HFFc6 (cell line): Measurements from ENCODE around the gene RRAD. TPM values are rescaled to one million over a fixed set of nuclear protein-coding genes. Genes with fewer than 3 reads are reported as not detected.
"Not testable (repeated sequence)": the region's sequence is repeated elsewhere in the genome, so short reads cannot be mapped to it uniquely, and the experiment has no call there.

Source experiments
- DNase-seq: peaks from one replicate; pipeline ENCODE4 v3.0.0-alpha.2; 2018
- H3K27ac Mint-ChIP-seq: 2 replicates; pipeline ENCODE4 v1.8.0; 2020; ENCODE audit warnings: mild to moderate bottlenecking, mixed read lengths
- H3K27me3 Mint-ChIP-seq: 2 replicates; pipeline ENCODE4 v1.8.0; 2021; ENCODE audit warnings: mild to moderate bottlenecking, moderate library complexity, mixed read lengths; ENCODE audit not compliant: insufficient read depth
- H3K36me3 Mint-ChIP-seq: 2 replicates; pipeline ENCODE4 v1.8.0; 2021; ENCODE audit warnings: low read depth, mixed read lengths
- H3K4me1 Mint-ChIP-seq: 2 replicates; pipeline ENCODE4 v1.8.0; 2020; ENCODE audit warnings: low read depth, mixed read lengths
- H3K4me3 Mint-ChIP-seq: 2 replicates; pipeline ENCODE4 v1.8.0; 2020; ENCODE audit warnings: mild to moderate bottlenecking, moderate library complexity, mixed read lengths
- H3K9me3 Mint-ChIP-seq: 2 replicates; pipeline ENCODE4 v1.8.0; 2020; ENCODE audit warnings: mild to moderate bottlenecking, mixed read lengths
- long read RNA-seq: library from polyadenylated mRNA; unstranded; transcript quantifications from one replicate; pipeline ENCODE4 v2.0.0, GENCODE V29; 2019
- total RNA-seq, 6 experiments: library from RNA; stranded (reverse); fragmentation: NEBNext Ultra II Directional; extraction: Animal tissue kit (Norgen Biotek cat#: 25700); gene quantifications; 2 replicates in 1 of 6; 3 replicates in 5 of 6; pipeline ENCODE4 v1.2.3, GENCODE V29; 2021
- TF ChIP-seq, protein P1 (sequence below): fragments of 200-600 bp; sonication (generic); IDR thresholded peaks from 2 replicates; pipeline ENCODE4 v1.5.0; 2021; ENCODE audit warnings: antibody characterized with exemption, mild to moderate bottlenecking

RRAD gene
- 1 to 10 TPM in 4 of 6 experiments, under 1 TPM in 2; 0.52 to 2.0 (median 1.5) TPM for total RNA-seq
- long read RNA-seq: 0 reads

- Mint-ChIP-seq H3K27ac (peak within 1 kb of the TSS; percentile 99), H3K4me1 (peaks cover 49% of the 10 kb centered on the region), H3K9me3 (no peaks in the 10 kb centered on the region), H3K4me3 (peak within 1 kb of the TSS; percentile 82), H3K36me3 (no peaks in the 10 kb centered on the region), H3K27me3 (peaks cover 3% of the 10 kb centered on the region; the same call in 1 of the 2 replicates)
- TF ChIP-seq, protein P1, sequence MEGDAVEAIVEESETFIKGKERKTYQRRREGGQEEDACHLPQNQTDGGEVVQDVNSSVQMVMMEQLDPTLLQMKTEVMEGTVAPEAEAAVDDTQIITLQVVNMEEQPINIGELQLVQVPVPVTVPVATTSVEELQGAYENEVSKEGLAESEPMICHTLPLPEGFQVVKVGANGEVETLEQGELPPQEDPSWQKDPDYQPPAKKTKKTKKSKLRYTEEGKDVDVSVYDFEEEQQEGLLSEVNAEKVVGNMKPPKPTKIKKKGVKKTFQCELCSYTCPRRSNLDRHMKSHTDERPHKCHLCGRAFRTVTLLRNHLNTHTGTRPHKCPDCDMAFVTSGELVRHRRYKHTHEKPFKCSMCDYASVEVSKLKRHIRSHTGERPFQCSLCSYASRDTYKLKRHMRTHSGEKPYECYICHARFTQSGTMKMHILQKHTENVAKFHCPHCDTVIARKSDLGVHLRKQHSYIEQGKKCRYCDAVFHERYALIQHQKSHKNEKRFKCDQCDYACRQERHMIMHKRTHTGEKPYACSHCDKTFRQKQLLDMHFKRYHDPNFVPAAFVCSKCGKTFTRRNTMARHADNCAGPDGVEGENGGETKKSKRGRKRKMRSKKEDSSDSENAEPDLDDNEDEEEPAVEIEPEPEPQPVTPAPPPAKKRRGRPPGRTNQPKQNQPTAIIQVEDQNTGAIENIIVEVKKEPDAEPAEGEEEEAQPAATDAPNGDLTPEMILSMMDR: no peak
- DNase-seq: no peak
Measured at GRCh38 chr16:66925322-66925840, at the start of gene RRAD. Gene RRAD, minus strand, starts transcription at chr16:66925535. Its CDS starts 356 bp downstream, at chr16:66925179.

GRCh38 chr16:66974932-66975246, 49.6 kb upstream of the RRAD start:
- not testable (repeated sequence) for H3K27me3 Mint-ChIP-seq, H3K27ac Mint-ChIP-seq, H3K4me3 Mint-ChIP-seq, H3K36me3 Mint-ChIP-seq, H3K9me3 Mint-ChIP-seq, DNase-seq
- peaks cover 20% of the 10 kb centered on the region for H3K4me1 Mint-ChIP-seq

GRCh38 chr16:66974156-66974931, 49.0 kb upstream of the RRAD start:
- not testable (repeated sequence) for H3K27me3 Mint-ChIP-seq, H3K27ac Mint-ChIP-seq, H3K4me3 Mint-ChIP-seq, DNase-seq, H3K36me3 Mint-ChIP-seq, H3K9me3 Mint-ChIP-seq
- peaks cover 20% of the 10 kb centered on the region for H3K4me1 Mint-ChIP-seq

DNA sequence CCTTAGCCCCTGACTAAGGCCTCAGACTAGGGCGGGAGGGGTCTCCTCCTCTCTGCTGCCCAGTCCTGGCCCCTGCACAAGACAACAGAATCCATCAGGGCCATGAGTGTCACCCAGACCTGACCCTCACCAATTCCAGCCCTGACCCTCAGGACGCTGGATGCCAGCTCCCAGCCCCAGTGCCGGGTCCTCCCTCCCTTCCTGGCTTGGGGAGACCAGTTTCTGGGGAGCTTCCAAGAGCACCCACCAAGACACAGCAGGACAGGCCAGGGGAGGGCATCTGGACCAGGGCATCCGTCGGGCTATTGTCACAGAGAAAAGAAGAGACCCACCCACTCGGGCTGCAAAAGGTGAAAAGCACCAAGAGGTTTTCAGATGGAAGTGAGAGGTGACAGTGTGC, 48.4 kb upstream of the RRAD start:
- H3K27me3 Mint-ChIP-seq: peaks cover 3% of the 10 kb centered on the region; the same call in 1 of the 2 replicates
- no peak overlapping the region for H3K27ac Mint-ChIP-seq
- peaks cover 20% of the 10 kb centered on the region for H3K4me1 Mint-ChIP-seq
- no peaks in the 10 kb centered on the region for H3K36me3 Mint-ChIP-seq
- no peak overlapping the region for H3K4me3 Mint-ChIP-seq
- H3K9me3 Mint-ChIP-seq: no peaks in the 10 kb centered on the region
- TF ChIP-seq, protein P1: no peak
- no peak for DNase-seq

GRCh38 chr16:66972983-66973382, 47.6 kb upstream of the RRAD start:
- TF ChIP-seq, protein P1: no peak

GRCh38 chr16:66970775-66971720, 45.7 kb upstream of the RRAD start:
- peaks cover 14% of the 10 kb centered on the region for H3K4me1 Mint-ChIP-seq
- peak; percentile 73 for DNase-seq
- H3K27me3 Mint-ChIP-seq: peaks cover 16% of the 10 kb centered on the region
- no peaks in the 10 kb centered on the region for H3K36me3 Mint-ChIP-seq
- no peaks in the 10 kb centered on the region for H3K9me3 Mint-ChIP-seq
- no peak overlapping the region for H3K4me3 Mint-ChIP-seq
- TF ChIP-seq, protein P1: no peak
- no peak overlapping the region for H3K27ac Mint-ChIP-seq

More at GRCh38 chr16:66972983-66973382, 47.6 kb upstream of the RRAD start:
- Mint-ChIP-seq H3K36me3 (no peaks in the 10 kb centered on the region), H3K27me3 (peaks cover 4% of the 10 kb centered on the region; the same call in 1 of the 2 replicates), H3K27ac (no peak overlapping the region), H3K9me3 (no peaks in the 10 kb centered on the region), H3K4me1 (peaks cover 20% of the 10 kb centered on the region), H3K4me3 (no peak overlapping the region)
- DNase-seq: no peak
